GM12878 (cell line): ENCODE results near the gene BTBD7.

ENCODE experiments used
- FOXM1 ChIP-seq: IDR thresholded peaks from 2 replicates; pipeline ENCODE4 v1.6.1; 2012; ENCODE audit warnings: low read depth, mild to moderate bottlenecking, inconsistent platforms, low read length, moderate library complexity
- POLR2A ChIP-seq: IDR thresholded peaks from 2 replicates; pipeline ENCODE4 v1.6.1; 2011; ENCODE audit warnings: low read depth, mild to moderate bottlenecking, low read length
- TF ChIP-seq, protein P1 (sequence below), 3 experiments: IDR thresholded peaks in 2 of 3; conservative IDR thresholded peaks in 1 of 3; 2 replicates each; pipeline ENCODE4 v1.5.1; 2011; ENCODE audit warnings: low read depth in 3 of 3, low read length in 3 of 3, mild to moderate bottlenecking in 3 of 3, control low read depth in 2 of 3, moderate library complexity in 2 of 3, inconsistent platforms in 1 of 3, mixed read lengths in 1 of 3; ENCODE audit not compliant: control insufficient read depth in 2 of 3, insufficient read depth in 1 of 3; ENCODE audit errors: extremely low read depth in 1 of 3
- TF ChIP-seq, protein P2 (sequence below): fragments of 450-650 bp; IDR thresholded peaks from 2 replicates; pipeline ENCODE4 v1.6.1; 2018; ENCODE audit warnings: mild to moderate bottlenecking, low read depth, moderate library complexity; ENCODE audit not compliant: partially characterized antibody
- TF ChIP-seq, protein P3 (sequence below): fragments of 450-650 bp; IDR thresholded peaks from 2 replicates; pipeline ENCODE4 v1.6.1; 2017; ENCODE audit warnings: low read depth, mild to moderate bottlenecking, moderate library complexity

DNA sequence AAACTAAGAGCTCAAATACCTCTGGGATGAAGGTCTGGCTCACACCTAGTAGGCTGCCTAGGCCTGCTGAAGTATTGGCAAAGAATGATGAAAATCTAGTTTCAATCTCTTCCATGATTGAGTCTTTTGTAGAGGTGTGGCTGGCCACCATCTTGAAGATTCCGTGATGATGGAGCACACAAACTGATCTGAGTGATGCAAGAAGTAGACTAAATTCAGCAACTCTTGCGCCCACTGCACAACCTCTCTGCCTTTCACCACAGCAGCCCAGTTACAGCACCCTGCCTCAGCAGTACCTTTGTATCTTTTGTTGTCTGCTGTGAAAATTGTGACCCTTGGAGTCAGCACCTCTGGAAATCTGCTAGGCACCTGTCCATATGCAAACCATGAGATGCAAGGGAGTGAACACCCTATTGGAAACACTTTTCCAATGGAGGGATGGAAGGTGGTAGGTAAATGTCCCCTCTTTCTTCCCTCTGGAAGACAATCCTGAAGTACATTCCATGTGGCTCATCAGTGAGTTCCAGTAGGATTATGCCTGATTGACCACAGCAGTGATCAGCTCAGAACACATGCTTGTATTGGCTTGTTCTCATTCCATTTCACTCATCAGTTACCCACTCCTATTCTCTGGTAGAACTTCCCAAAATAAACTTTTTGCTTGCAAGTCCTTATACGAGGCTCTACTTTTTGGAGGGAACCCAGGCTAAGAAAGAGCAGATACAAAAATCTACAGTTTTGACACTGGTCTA, 58.6 kb downstream of the BTBD7 start:
- no peak for TF ChIP-seq POLR2A
- TF ChIP-seq, protein P1, sequence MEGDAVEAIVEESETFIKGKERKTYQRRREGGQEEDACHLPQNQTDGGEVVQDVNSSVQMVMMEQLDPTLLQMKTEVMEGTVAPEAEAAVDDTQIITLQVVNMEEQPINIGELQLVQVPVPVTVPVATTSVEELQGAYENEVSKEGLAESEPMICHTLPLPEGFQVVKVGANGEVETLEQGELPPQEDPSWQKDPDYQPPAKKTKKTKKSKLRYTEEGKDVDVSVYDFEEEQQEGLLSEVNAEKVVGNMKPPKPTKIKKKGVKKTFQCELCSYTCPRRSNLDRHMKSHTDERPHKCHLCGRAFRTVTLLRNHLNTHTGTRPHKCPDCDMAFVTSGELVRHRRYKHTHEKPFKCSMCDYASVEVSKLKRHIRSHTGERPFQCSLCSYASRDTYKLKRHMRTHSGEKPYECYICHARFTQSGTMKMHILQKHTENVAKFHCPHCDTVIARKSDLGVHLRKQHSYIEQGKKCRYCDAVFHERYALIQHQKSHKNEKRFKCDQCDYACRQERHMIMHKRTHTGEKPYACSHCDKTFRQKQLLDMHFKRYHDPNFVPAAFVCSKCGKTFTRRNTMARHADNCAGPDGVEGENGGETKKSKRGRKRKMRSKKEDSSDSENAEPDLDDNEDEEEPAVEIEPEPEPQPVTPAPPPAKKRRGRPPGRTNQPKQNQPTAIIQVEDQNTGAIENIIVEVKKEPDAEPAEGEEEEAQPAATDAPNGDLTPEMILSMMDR (IDR thresholded peaks at IDR 0.05 in 2 of 3, conservative IDR thresholded peaks at IDR 0.05 in 1 of 3; ENCODE audit: control insufficient read depth in 2 of 3, extremely low read depth in 1 of 3, insufficient read depth in 1 of 3, low read depth in 3 of 3, low read length in 3 of 3), result no peak
- TF ChIP-seq, protein P2, sequence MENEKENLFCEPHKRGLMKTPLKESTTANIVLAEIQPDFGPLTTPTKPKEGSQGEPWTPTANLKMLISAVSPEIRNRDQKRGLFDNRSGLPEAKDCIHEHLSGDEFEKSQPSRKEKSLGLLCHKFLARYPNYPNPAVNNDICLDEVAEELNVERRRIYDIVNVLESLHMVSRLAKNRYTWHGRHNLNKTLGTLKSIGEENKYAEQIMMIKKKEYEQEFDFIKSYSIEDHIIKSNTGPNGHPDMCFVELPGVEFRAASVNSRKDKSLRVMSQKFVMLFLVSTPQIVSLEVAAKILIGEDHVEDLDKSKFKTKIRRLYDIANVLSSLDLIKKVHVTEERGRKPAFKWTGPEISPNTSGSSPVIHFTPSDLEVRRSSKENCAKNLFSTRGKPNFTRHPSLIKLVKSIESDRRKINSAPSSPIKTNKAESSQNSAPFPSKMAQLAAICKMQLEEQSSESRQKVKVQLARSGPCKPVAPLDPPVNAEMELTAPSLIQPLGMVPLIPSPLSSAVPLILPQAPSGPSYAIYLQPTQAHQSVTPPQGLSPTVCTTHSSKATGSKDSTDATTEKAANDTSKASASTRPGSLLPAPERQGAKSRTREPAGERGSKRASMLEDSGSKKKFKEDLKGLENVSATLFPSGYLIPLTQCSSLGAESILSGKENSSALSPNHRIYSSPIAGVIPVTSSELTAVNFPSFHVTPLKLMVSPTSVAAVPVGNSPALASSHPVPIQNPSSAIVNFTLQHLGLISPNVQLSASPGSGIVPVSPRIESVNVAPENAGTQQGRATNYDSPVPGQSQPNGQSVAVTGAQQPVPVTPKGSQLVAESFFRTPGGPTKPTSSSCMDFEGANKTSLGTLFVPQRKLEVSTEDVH, result no peak
- TF ChIP-seq, protein P3, sequence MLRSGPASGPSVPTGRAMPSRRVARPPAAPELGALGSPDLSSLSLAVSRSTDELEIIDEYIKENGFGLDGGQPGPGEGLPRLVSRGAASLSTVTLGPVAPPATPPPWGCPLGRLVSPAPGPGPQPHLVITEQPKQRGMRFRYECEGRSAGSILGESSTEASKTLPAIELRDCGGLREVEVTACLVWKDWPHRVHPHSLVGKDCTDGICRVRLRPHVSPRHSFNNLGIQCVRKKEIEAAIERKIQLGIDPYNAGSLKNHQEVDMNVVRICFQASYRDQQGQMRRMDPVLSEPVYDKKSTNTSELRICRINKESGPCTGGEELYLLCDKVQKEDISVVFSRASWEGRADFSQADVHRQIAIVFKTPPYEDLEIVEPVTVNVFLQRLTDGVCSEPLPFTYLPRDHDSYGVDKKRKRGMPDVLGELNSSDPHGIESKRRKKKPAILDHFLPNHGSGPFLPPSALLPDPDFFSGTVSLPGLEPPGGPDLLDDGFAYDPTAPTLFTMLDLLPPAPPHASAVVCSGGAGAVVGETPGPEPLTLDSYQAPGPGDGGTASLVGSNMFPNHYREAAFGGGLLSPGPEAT, result no peak
- TF ChIP-seq FOXM1, result no peak
